GM23338 (cell line): Measurements from ENCODE around the gene SDF2L1. TPM values are rescaled to one million over a fixed set of nuclear protein-coding genes. Genes with fewer than 3 reads are reported as not detected.

Experiments
- ATAC-seq: fragments of 200-7000 bp; cut with Tn5 transposase; 3 replicates; pipeline ENCODE4 v1.9.1; 2020
- DNase-seq: peaks from one replicate; pipeline ENCODE4 v3.0.0-alpha.2; 2015; ENCODE audit warnings: low spot score
- H2AFZ ChIP-seq: fragments of 200-600 bp; sonication (generic); 2 replicates; pipeline ENCODE4 v1.8.0; 2016; ENCODE audit warnings: antibody characterized with exemption, mild to moderate bottlenecking, moderate library complexity
- H3F3A ChIP-seq: fragments of 200-600 bp; sonication (generic); replicated peaks from 2 replicates; pipeline ENCODE4 v1.8.0; 2017; ENCODE audit warnings: antibody characterized with exemption, mixed run types, low read depth
- H3K27ac ChIP-seq: fragments of 200-600 bp; sonication (generic); 2 replicates; pipeline ENCODE4 v1.6.1; 2016; ENCODE audit warnings: low read depth
- H3K27me3 ChIP-seq: fragments of 200-600 bp; sonication (generic); 2 replicates; pipeline ENCODE4 v1.8.0; 2016; ENCODE audit warnings: mild to moderate bottlenecking, mixed run types, moderate library complexity; ENCODE audit not compliant: insufficient read depth
- H3K36me3 ChIP-seq: fragments of 200-600 bp; sonication (generic); 2 replicates; pipeline ENCODE4 v1.8.0; 2016; ENCODE audit warnings: mild to moderate bottlenecking; ENCODE audit not compliant: insufficient read depth
- H3K4me1 ChIP-seq: fragments of 200-600 bp; sonication (generic); 2 replicates; pipeline ENCODE4 v1.8.0; 2016; ENCODE audit warnings: mild to moderate bottlenecking, moderate library complexity; ENCODE audit not compliant: insufficient read depth
- H3K4me2 ChIP-seq: fragments of 200-600 bp; sonication (generic); 2 replicates; pipeline ENCODE4 v1.7.1; 2017; ENCODE audit warnings: mixed run types
- H3K4me3 ChIP-seq: fragments of 200-600 bp; sonication (generic); 2 replicates; pipeline ENCODE4 v1.6.1; 2016; ENCODE audit warnings: mixed run types
- H3K79me2 ChIP-seq: fragments of 200-600 bp; sonication (generic); replicated peaks from 2 replicates; pipeline ENCODE4 v1.8.0; 2017; ENCODE audit warnings: mild to moderate bottlenecking; ENCODE audit not compliant: insufficient read depth
- H3K9me2 ChIP-seq: fragments of 200-600 bp; sonication (generic); 2 replicates; pipeline ENCODE4 v1.8.0; 2017; ENCODE audit not compliant: insufficient read depth
- H4K20me1 ChIP-seq: fragments of 200-600 bp; sonication (generic); replicated peaks from 2 replicates; pipeline ENCODE4 v1.8.0; 2017; ENCODE audit warnings: mild to moderate bottlenecking; ENCODE audit not compliant: insufficient read depth
- H3K27ac Mint-ChIP-seq: 2 replicates; pipeline ENCODE4 v1.8.0; 2020; ENCODE audit warnings: inconsistent platforms, mild to moderate bottlenecking, moderate library complexity, mixed read lengths
- H3K27me3 Mint-ChIP-seq: 3 replicates; pipeline ENCODE4 v1.8.0; 2022; ENCODE audit warnings: low read depth, mild to moderate bottlenecking, moderate library complexity, mixed read lengths, inconsistent platforms; ENCODE audit not compliant: insufficient read depth, poor library complexity
- H3K36me3 Mint-ChIP-seq: 3 replicates; pipeline ENCODE4 v1.8.0; 2021; ENCODE audit warnings: low read depth, mild to moderate bottlenecking, inconsistent platforms, moderate library complexity, mixed read lengths
- H3K4me1 Mint-ChIP-seq: 3 replicates; pipeline ENCODE4 v1.8.0; 2020; ENCODE audit warnings: mild to moderate bottlenecking, inconsistent platforms, mixed read lengths
- H3K4me3 Mint-ChIP-seq: 3 replicates; pipeline ENCODE4 v1.8.0; 2021; ENCODE audit warnings: moderate library complexity, mild to moderate bottlenecking, inconsistent platforms, mixed read lengths
- H3K9me3 Mint-ChIP-seq: 3 replicates; pipeline ENCODE4 v1.8.0; 2020; ENCODE audit warnings: moderate library complexity, mild to moderate bottlenecking, inconsistent platforms, mixed read lengths
- CREB1 ChIP-seq: fragments of 250-450 bp; sonication (Bioruptor Pico); IDR thresholded peaks from 2 replicates; pipeline ENCODE4 v1.5.0; 2020; ENCODE audit warnings: low read depth, mild to moderate bottlenecking, moderate library complexity
- ETS1 ChIP-seq: IDR thresholded peaks from 2 replicates; pipeline ENCODE4 v1.6.1; 2016; ENCODE audit warnings: antibody characterized with exemption
- EZH2phosphoT487 ChIP-seq: fragments of 200-600 bp; sonication (generic); IDR thresholded peaks from one replicate; pipeline ENCODE4 v1.8.1; 2018; ENCODE audit warnings: antibody characterized with exemption; ENCODE audit not compliant: unreplicated experiment
- JUNB ChIP-seq: IDR thresholded peaks from one replicate; pipeline ENCODE4 v1.6.1; 2016; ENCODE audit warnings: antibody characterized with exemption; ENCODE audit not compliant: unreplicated experiment
- NANOG ChIP-seq: IDR thresholded peaks from 2 replicates; pipeline ENCODE4 v1.6.1; 2016; ENCODE audit warnings: antibody characterized with exemption, borderline replicate concordance
- POLR2AphosphoS5 ChIP-seq: IDR thresholded peaks from 2 replicates; pipeline ENCODE4 v1.6.1; 2016; ENCODE audit warnings: antibody characterized with exemption, low read depth
- REST ChIP-seq: IDR thresholded peaks from one replicate; pipeline ENCODE4 v1.6.1; 2018; ENCODE audit warnings: antibody characterized with exemption; ENCODE audit not compliant: unreplicated experiment
- STAT1 ChIP-seq: IDR thresholded peaks from one replicate; pipeline ENCODE4 v1.6.1; 2016; ENCODE audit warnings: antibody characterized with exemption; ENCODE audit not compliant: unreplicated experiment
- ZNF114 ChIP-seq: fragments of 250-450 bp; sonication (Bioruptor Pico); IDR thresholded peaks from 2 replicates; pipeline ENCODE4 v1.5.0; 2020; ENCODE audit warnings: mild to moderate bottlenecking, moderate library complexity
- ZNF331 ChIP-seq: fragments of 250-450 bp; sonication (Bioruptor Pico); IDR thresholded peaks from 2 replicates; pipeline ENCODE4 v1.5.0; 2020; ENCODE audit warnings: low read depth, mild to moderate bottlenecking, moderate library complexity
- polyA plus RNA-seq: library from polyadenylated mRNA; unstranded; fragments of >200 nt; fragmentation: Nextera tagmentation; extraction: Ambion mirVana; gene quantifications from 2 replicates; pipeline ENCODE4 v1.2.1, GENCODE V29; 2016
- total RNA-seq: library from RNA; depleted of rRNA; stranded (reverse); fragments of >200 nt; shearing (Covaris generic); gene quantifications from 2 replicates; pipeline ENCODE4 v1.2.3, GENCODE V29; 2014

Gene SDF2L1
- total and polyA plus RNA-seq, 2 experiments from 2014 or later: 62.3 to 72.7 TPM

- no peaks in the 10 kb centered on the region for H3K27me3 ChIP-seq
- peak overlapping the region; percentile 62 for H3K4me3 ChIP-seq
- TF ChIP-seq REST (no peak), ZNF114 (CRISPR knock-in tag) (no peak), EZH2phosphoT487 (no peak), ZNF331 (CRISPR knock-in tag) (no peak), POLR2AphosphoS5 (no peak), STAT1 (no peak), NANOG (no peak)
- peaks cover 21% of the 10 kb centered on the region; the same call in 2 of the 3 replicates for H3K4me1 Mint-ChIP-seq
- peak overlapping the region; percentile 88 for H3K27ac ChIP-seq
- H3K4me2 ChIP-seq: peak overlapping the region; percentile 87
- peak overlapping the region; percentile 97 for H3K27ac Mint-ChIP-seq
- no peaks in the 10 kb centered on the region for H3K9me2 ChIP-seq
- H3K36me3 ChIP-seq: peaks cover 13% of the 10 kb centered on the region; the same call in 1 of the 2 replicates
- H2AFZ ChIP-seq: peak overlapping the region; percentile 95
- peaks cover 37% of the 10 kb centered on the region for H3K36me3 Mint-ChIP-seq
- peaks cover 7% of the 10 kb centered on the region for H3K79me2 ChIP-seq
- H3K9me3 Mint-ChIP-seq: no peaks in the 10 kb centered on the region
- peak; percentile 8 for ATAC-seq
- H3K4me3 Mint-ChIP-seq: peak overlapping the region; percentile 94
- peaks cover 36% of the 10 kb centered on the region for H3F3A ChIP-seq
- DNase-seq: peak; percentile 40
- peaks cover 10% of the 10 kb centered on the region for H3K27me3 Mint-ChIP-seq
- H4K20me1 ChIP-seq: no peaks in the 10 kb centered on the region; the same call in 1 of the 2 replicates
- H3K4me1 ChIP-seq: peaks cover 19% of the 10 kb centered on the region
Observed at GRCh38 chr22:21650823-21651520, 8.9 kb downstream of the SDF2L1 start.

- peaks cover 7% of the 10 kb centered on the region for H3K79me2 ChIP-seq
- Mint-ChIP-seq H3K27ac (peak overlapping the region; percentile 97), H3K36me3 (peaks cover 32% of the 10 kb centered on the region), H3K27me3 (peaks cover 8% of the 10 kb centered on the region), H3K9me3 (no peaks in the 10 kb centered on the region), H3K4me1 (peaks cover 24% of the 10 kb centered on the region), H3K4me3 (peak overlapping the region; percentile 94)
- no peaks in the 10 kb centered on the region for H3K27me3 ChIP-seq
- no peaks in the 10 kb centered on the region for H3K9me2 ChIP-seq
- DNase-seq: no peak
- peak overlapping the region; percentile 95 for H2AFZ ChIP-seq
- peaks cover 36% of the 10 kb centered on the region for H3F3A ChIP-seq
- H4K20me1 ChIP-seq: no peaks in the 10 kb centered on the region; the same call in 1 of the 2 replicates
- peak; percentile 10 for ATAC-seq
- H3K4me1 ChIP-seq: peaks cover 21% of the 10 kb centered on the region
- H3K36me3 ChIP-seq: peaks cover 13% of the 10 kb centered on the region; the same call in 1 of the 2 replicates
- H3K27ac ChIP-seq: peak overlapping the region; percentile 88
- H3K4me2 ChIP-seq: peak overlapping the region; percentile 87
- H3K4me3 ChIP-seq: peak overlapping the region; percentile 62
- TF ChIP-seq POLR2AphosphoS5 (no peak; the same call in 1 of the 2 replicates), REST (no peak), STAT1 (no peak), ETS1 (no peak), CREB1 (no peak), ZNF114 (CRISPR knock-in tag) (no peak), JUNB (no peak), EZH2phosphoT487 (no peak), NANOG (no peak), ZNF331 (CRISPR knock-in tag) (no peak)
Observed at GRCh38 chr22:21651521-21652009, 9.5 kb downstream of the SDF2L1 start.
